NOMO-1 treated with dmso at 0.1 percent for 144 hours (cell line): ENCODE results near the gene SLC25A34.
A peak's percentile ranks its signal among the peaks of the same experiment; 100 is the strongest.

Experiments
- DNase-seq: peaks from one replicate; lab custom pipeline; 2025; ENCODE audit not compliant: unreplicated experiment; lab: John Stamatoyannopoulos, UW

Gene SLC25A34

GRCh38 chr1:15767941-15768340 is 31.9 kb downstream of the SLC25A34 start:
- DNase-seq: no peak

GRCh38 chr1:15768388-15768787 is 32.3 kb downstream of the SLC25A34 start:
- DNase-seq: no peak

GRCh38 chr1:15770313-15770962 is 34.4 kb downstream of the SLC25A34 start:
- no peak for DNase-seq

GRCh38 chr1:15771836-15772515 is 35.9 kb downstream of the SLC25A34 start:
- no peak for DNase-seq

GRCh38 chr1:15775706-15776105 is 39.6 kb downstream of the SLC25A34 start:
- no peak for DNase-seq

- DNase-seq: no peak
Measured at GRCh38 chr1:15777909-15778707, 42.0 kb downstream of the SLC25A34 start.

GRCh38 chr1:15785683-15786082 is 49.6 kb downstream of the SLC25A34 start:
- no peak for DNase-seq

GRCh38 chr1:15786581-15786980 is 50.5 kb downstream of the SLC25A34 start:
- DNase-seq: no peak

- DNase-seq: peak; percentile 14
Measured at GRCh38 chr1:15788624-15789301, 52.7 kb downstream of the SLC25A34 start.
